Activated CD4-positive, CD25-positive, alpha-beta regulatory T cell (primary cell): ENCODE data around the gene UBE2Z.
"Not testable (repeated sequence)": the region's sequence is repeated elsewhere in the genome, so short reads cannot be mapped to it uniquely, and the experiment has no call there.

Source experiments
- DNase-seq, 4 experiments: peaks; one replicate each; lab custom pipeline; 2025; lab: John Stamatoyannopoulos, UW

UBE2Z gene

GRCh38 chr17:48908047-48908843, at the start of gene UBE2Z:
UBE2Z (plus strand) TSS chr17:48908407; CDS start chr17:48908504, 97 bp downstream.
- DNase-seq, result peak; percentile 76 to 89 (median 83)

GRCh38 chr17:48860034-48860433, 48.2 kb upstream of the UBE2Z start:
- DNase-seq, result no peak

- DNase-seq, result no peak
These were observed 47.8 kb upstream of the UBE2Z start for GRCh38 chr17:48860456-48860855.

GRCh38 chr17:48868916-48869500, 39.2 kb upstream of the UBE2Z start:
- no peak for DNase-seq

DNA sequence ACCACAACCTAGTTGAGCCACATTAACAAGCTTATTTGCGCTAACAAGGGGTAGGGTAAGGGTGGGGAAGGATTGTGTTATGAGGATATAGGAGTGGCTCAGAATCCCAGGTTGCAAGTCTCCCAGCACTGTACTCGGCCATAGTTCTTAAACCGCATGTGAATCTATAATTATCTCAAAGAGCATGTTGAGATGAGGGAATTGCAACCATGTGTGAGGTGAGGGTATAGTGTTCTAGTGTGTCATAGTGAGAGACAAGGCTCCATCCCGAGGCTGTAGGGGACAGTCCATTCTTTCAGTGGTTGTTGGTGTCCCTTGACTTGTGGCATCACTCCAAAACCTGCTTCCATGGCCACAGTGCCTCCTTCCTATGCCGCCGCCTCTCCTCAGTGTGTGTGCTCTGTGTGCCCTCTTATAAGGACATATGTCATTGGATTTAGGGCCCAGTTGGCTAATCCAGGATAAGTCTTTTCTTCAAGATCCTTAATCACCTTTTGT, 38.3 kb upstream of the UBE2Z start:
- no peak for DNase-seq

DNA sequence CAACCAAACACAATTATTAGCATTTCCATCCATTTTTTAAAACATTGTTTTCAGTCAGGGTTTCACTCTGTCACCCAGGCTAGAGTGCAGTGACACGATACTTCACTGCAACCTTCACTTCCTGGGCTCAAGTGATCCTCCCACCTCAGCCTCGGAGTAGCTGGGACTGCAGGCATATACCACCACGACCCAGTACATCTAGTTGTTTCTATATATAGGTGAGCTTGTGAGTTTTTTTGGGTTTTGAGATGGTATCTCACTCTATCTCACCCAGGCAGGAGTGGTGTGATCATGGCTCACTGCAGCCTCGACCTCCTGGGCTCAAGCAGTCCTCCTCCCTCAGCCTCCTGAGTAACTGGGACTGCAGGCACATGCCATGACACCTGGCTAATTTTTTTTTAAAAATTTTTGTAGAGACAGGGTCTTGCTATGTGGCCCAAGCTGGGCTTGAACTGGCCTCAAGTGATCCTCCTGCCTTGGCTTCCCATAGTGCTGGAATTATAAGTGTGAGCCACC, 37.1 kb upstream of the UBE2Z start:
- DNase-seq, result no peak

GRCh38 chr17:48871551-48872351, 36.5 kb upstream of the UBE2Z start:
- DNase-seq, result no peak

DNA sequence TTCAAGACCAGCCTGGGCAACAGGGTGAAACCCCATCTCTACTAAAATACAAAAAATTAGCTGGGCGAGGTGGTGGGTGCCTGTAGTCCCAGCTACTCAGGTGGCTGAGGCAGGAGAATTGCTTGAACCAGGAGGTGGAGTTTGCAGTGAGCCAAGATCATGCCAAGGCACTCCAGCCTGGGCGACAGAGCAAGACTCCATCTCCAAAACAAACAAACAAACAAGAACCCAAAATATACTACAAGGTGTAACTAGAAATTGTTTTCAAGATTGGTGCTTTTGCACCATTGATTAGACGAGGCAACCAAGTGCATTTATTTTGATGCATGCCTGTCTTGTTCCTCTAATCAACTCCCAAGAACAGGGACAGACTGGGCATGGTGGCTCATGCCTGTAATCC, 35.8 kb upstream of the UBE2Z start:
- not testable (repeated sequence) for DNase-seq

- DNase-seq, result no peak
These were observed 35.0 kb upstream of the UBE2Z start for GRCh38 chr17:48873209-48873608.

- DNase-seq, result no peak
These were observed 34.3 kb upstream of the UBE2Z start for GRCh38 chr17:48873696-48874443.

DNA sequence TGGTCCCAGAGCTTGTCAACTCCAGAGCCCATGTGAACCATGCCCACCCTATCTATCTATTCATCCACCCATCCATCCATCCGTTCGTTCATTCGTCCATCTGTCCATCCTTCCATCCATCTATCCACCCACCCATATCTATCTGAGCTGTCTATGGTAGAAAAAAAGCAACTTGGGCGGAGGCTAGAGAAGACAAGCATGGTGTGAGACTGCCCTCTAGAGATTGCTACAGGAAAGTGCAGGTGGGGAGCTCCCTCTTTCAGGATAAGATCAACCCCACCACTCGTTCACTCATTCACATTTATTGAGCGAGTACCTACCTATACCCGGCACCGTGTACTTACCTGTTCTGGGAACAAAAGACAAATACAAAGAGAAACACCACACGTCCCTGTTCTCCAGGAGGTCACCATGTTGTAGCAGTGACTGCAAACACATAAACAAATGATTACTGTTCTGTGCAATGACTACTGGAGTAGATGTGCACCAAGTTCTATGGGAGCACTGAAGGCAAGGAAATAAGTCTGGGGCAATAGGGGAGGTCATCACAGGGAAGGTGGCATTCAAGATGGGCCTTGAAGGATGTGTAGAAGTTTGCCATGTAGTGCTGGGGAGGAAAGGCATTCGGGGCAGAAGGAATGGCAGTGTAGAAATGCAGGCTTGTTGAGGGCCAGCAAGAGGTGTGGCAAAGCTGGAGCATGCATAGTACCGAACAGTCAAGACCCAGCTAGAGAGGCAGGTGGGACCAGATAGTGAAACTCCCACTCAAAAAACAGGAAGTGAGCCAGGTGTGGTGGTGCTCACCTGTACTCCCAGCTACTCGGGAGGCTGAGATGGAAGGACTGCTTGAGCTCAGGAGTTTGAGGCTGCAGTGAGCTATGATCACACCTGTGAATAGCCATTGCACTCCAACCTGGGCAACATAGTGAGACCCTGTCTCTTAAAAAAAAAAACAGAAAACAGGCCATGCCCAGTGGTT, 29.0 kb upstream of the UBE2Z start:
- peak in 3 of 4 experiments; percentile 4 to 11 (median 7) for DNase-seq

GRCh38 chr17:48882272-48882671, 25.9 kb upstream of the UBE2Z start:
- no peak for DNase-seq

GRCh38 chr17:48883171-48883570, 25.0 kb upstream of the UBE2Z start:
- no peak for DNase-seq

GRCh38 chr17:48890086-48890485, 18.1 kb upstream of the UBE2Z start:
- DNase-seq, result no peak

- DNase-seq, result no peak
These were observed 15.1 kb upstream of the UBE2Z start for GRCh38 chr17:48892940-48893645.

GRCh38 chr17:48893646-48894508, 14.3 kb upstream of the UBE2Z start:
- DNase-seq, result no peak

GRCh38 chr17:48894886-48895285, 13.3 kb upstream of the UBE2Z start:
- DNase-seq, result no peak

DNA sequence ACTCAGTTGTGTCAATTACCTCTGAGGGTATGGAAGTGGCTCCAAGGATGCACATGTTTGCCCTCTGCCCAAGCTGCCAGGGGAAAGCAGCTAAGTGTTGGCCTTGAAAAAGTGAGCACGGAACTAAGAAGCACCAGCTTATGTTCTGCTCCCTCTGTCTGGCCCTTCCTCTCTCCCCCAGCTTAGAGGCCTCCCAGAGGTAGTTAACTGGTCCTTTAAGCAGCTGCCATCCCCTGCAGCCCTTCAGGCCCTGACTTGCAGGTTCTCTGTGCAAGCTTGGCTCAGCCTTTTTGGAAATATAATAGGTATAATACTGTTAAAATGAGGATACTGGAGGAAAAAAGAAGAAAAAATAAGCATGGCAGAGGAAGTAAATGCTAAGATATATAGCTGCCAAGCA, 7.0 kb upstream of the UBE2Z start:
- DNase-seq, result no peak

GRCh38 chr17:48903401-48903800, 4.8 kb upstream of the UBE2Z start:
- no peak for DNase-seq
